ENCODE data around the gene PLEKHJ1. TPM values are rescaled to one million over a fixed set of nuclear protein-coding genes. Genes with fewer than 3 reads are reported as not detected.
A peak's percentile ranks its signal among the peaks of the same experiment; 100 is the strongest.

PLEKHJ1 gene
- total and polyA plus RNA-seq, 9 of the 15 experiments (the other 6 are each of a cell fraction or from before 2014, with no cell fraction given): 1.5 to 188 (median 63.9) TPM

- intact Hi-C loops (cut with micrococcal nuclease): no loop called here
- H3K79me2 ChIP-seq (ENCODE audit: control insufficient read depth, insufficient read depth, low read length): 0 out of 3 replicates have a peak, but pooled peaks cover 3% of the 10 kb centered on the region
- no peaks in the 10 kb centered on the region for H3K27me3 ChIP-seq (ENCODE audit: control insufficient read depth in 2 of 2, insufficient read depth in 2 of 2, low read length in 2 of 2)
- H3K4me3 ChIP-seq: no peak overlapping the region
- ChIA-PET POLR2A (no interaction called here), CTCF (ENCODE audit: low intra/inter-chr PET ratio) (no interaction called here)
- DNase-seq (ENCODE audit: extremely low read depth in 1 of 4, low spot score in 3 of 4) (no peak), ATAC-seq (no peak), FAIRE-seq (no peak)
- H4K20me1 ChIP-seq (replicated peaks; ENCODE audit: control insufficient read depth, insufficient read depth, low read length): 0 out of 2 replicates have a peak, but pooled peaks cover 3% of the 10 kb centered on the region
- H3K27ac ChIP-seq (ENCODE audit: extremely low read depth, low read depth, low read length): no peak overlapping the region
- peaks cover 0 to 50% of the 10 kb centered on the region in 2 experiments; a peak in 2 of 5 replicates for H3K4me1 ChIP-seq (replicated peaks in 1 of 2; ENCODE audit: control insufficient read depth in 2 of 2, insufficient read depth in 2 of 2, low read length in 2 of 2)
- no peak overlapping the region for H3K4me2 ChIP-seq (ENCODE audit: insufficient read depth, low read length)
- H3K9me1 ChIP-seq (ENCODE audit: control insufficient read depth, insufficient read depth, low read length): no peaks in the 10 kb centered on the region
- BruUV-seq (replicated peaks): no TSS peak
- WGBS (ENCODE audit: insufficient coverage, low coverage, missing lambda C conversion rate): 92% methylated on average over 10 of the region's 67 CpGs
- H3K9me3 ChIP-seq (replicated peaks; ENCODE audit: control insufficient read depth, insufficient read depth, low read depth, low read length): no peaks in the 10 kb centered on the region
- no peak for TF ChIP-seq SNRNP70 (optimal IDR thresholded peaks at IDR 0.05; ENCODE audit: low read depth, low read length)
- peak; percentile 47 for TF ChIP-seq PCBP1 (IDR thresholded peaks at IDR 0.05; ENCODE audit: low read depth, low read length, poor library complexity, severe bottlenecking)
- in situ Hi-C loops (cut with MboI): no loop called here
- H3K9ac ChIP-seq (ENCODE audit: insufficient read depth in 1 of 2, low read depth in 2 of 2, low read length in 2 of 2): no peak overlapping the region
- no peak overlapping the region for H2AFZ ChIP-seq (ENCODE audit: low read depth, low read length)
- peaks cover 90% of the 10 kb centered on the region; the same call in 2 of the 3 replicates for H3K36me3 ChIP-seq (ENCODE audit: control insufficient read depth, insufficient read depth, low read length)
Observed at GRCh38 chr19:2227415-2228156, 8.5 kb downstream of the PLEKHJ1 start.

DNA sequence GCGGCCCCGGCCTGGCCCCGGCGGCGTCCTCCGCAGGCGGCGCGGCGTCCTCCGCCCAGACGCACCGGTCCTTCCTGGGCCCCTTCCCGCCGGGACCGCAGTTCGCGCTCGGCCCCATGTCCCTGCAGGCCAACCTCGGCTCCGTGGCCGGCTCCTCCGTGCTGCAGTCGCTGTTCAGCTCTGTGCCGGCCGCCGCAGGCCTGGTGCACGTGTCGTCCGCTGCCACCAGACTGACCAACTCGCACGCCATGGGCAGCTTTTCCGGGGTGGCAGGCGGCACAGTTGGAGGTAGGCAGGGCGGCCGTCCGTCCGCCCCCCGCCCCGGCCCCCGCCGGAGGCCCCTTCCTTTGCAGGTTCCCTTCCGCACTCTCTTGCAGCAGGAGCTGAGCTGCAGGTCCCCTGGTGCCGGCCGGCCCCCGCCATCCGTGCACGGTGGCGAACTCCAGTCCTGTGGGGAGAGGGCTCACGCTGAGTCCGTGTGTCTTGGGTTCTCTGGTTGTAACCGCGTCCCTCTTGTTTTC lies 9.2 kb downstream of the PLEKHJ1 start:
- no peak for FAIRE-seq
- TF ChIP-seq KDM5B (IDR thresholded peaks at IDR 0.05; ENCODE audit: insufficient replicate concordance, low read depth, low read length) (no peak), POLR2G (IDR thresholded peaks at IDR 0.05; ENCODE audit: low read depth, low read length) (peak; percentile 26; the same call in 1 of the 2 replicates), MXD1 (CRISPR knock-in tag; IDR thresholded peaks at IDR 0.05; ENCODE audit: borderline replicate concordance, poor library complexity, severe bottlenecking) (no peak), ZNF584 (CRISPR knock-in tag; IDR thresholded peaks at IDR 0.05; ENCODE audit: low read depth) (no peak)
- TF ChIP-seq, protein P1, sequence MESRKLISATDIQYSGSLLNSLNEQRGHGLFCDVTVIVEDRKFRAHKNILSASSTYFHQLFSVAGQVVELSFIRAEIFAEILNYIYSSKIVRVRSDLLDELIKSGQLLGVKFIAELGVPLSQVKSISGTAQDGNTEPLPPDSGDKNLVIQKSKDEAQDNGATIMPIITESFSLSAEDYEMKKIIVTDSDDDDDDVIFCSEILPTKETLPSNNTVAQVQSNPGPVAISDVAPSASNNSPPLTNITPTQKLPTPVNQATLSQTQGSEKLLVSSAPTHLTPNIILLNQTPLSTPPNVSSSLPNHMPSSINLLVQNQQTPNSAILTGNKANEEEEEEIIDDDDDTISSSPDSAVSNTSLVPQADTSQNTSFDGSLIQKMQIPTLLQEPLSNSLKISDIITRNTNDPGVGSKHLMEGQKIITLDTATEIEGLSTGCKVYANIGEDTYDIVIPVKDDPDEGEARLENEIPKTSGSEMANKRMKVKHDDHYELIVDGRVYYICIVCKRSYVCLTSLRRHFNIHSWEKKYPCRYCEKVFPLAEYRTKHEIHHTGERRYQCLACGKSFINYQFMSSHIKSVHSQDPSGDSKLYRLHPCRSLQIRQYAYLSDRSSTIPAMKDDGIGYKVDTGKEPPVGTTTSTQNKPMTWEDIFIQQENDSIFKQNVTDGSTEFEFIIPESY (CRISPR knock-in tag; IDR thresholded peaks at IDR 0.05): peak; percentile 50; the same call in 1 of the 2 replicates
- in situ Hi-C loops (cut with MboI): no loop called here
- no peak overlapping the region for H3K4me2 ChIP-seq (ENCODE audit: insufficient read depth, low read length)
- BruUV-seq (replicated peaks): no TSS peak
- no peak overlapping the region for H2AFZ ChIP-seq (ENCODE audit: low read depth, low read length)
- ChIA-PET POLR2A (no interaction called here), CTCF (ENCODE audit: low intra/inter-chr PET ratio) (no interaction called here)
- peaks cover 90% of the 10 kb centered on the region; the same call in 2 of the 3 replicates for H3K36me3 ChIP-seq (ENCODE audit: control insufficient read depth, insufficient read depth, low read length)
- ATAC-seq: no peak
- H3K9me3 ChIP-seq (replicated peaks; ENCODE audit: control insufficient read depth, insufficient read depth, low read depth, low read length): no peaks in the 10 kb centered on the region
- DNase-seq (ENCODE audit: extremely low read depth in 1 of 4, low spot score in 3 of 4): no peak
- peaks cover 0 to 48% of the 10 kb centered on the region in 2 experiments; a peak in 2 of 5 replicates for H3K4me1 ChIP-seq (replicated peaks in 1 of 2; ENCODE audit: control insufficient read depth in 2 of 2, insufficient read depth in 2 of 2, low read length in 2 of 2)
- no peaks in the 10 kb centered on the region for H4K20me1 ChIP-seq (replicated peaks; ENCODE audit: control insufficient read depth, insufficient read depth, low read length)
- no peak overlapping the region for H3K9ac ChIP-seq (ENCODE audit: insufficient read depth in 1 of 2, low read depth in 2 of 2, low read length in 2 of 2)
- H3K79me2 ChIP-seq (ENCODE audit: control insufficient read depth, insufficient read depth, low read length): no peaks in the 10 kb centered on the region
- intact Hi-C loops (cut with micrococcal nuclease): no loop called here
- WGBS (ENCODE audit: insufficient coverage, low coverage, missing lambda C conversion rate): 99% methylated on average over 27 of the region's 53 CpGs
- H3K27me3 ChIP-seq (ENCODE audit: control insufficient read depth in 2 of 2, insufficient read depth in 2 of 2, low read length in 2 of 2): no peaks in the 10 kb centered on the region
- H3K27ac ChIP-seq (ENCODE audit: extremely low read depth, low read depth, low read length): no peak overlapping the region
- no peak overlapping the region for H3K4me3 ChIP-seq
- H3K9me1 ChIP-seq (ENCODE audit: control insufficient read depth, insufficient read depth, low read length): no peaks in the 10 kb centered on the region

Data from K562 (cell line).